ENCODE results near the gene PTPN5. TPM values are rescaled to one million over a fixed set of nuclear protein-coding genes. Genes with fewer than 3 reads are reported as not detected.

PTPN5 gene
- total RNA-seq, 1 experiment from 2014 or later: not detected

- Histone ChIP-seq H3K27me3 (ENCODE audit: insufficient read depth, low read length) (peaks cover 18% of the 10 kb centered on the region), H3K4me1 (ENCODE audit: control insufficient read depth in 1 of 2, insufficient read depth in 2 of 2, low read length in 2 of 2) (peaks cover 0 to 4% of the 10 kb centered on the region in 2 experiments; a peak in 1 of 4 replicates), H3K9me3 (ENCODE audit: control insufficient read depth in 1 of 2, insufficient read depth in 1 of 2, low read depth in 1 of 2, low read length in 2 of 2) (no peaks in the 10 kb centered on the region), H3K79me2 (ENCODE audit: insufficient read depth, low read length) (no peaks in the 10 kb centered on the region), H3K4me2 (ENCODE audit: low read length) (no peak overlapping the region), H3K4me3 (replicated peaks in 1 of 2; ENCODE audit: low read depth in 1 of 2, low read length in 2 of 2) (no peak overlapping the region), H3K36me3 (ENCODE audit: control insufficient read depth in 1 of 2, insufficient read depth in 2 of 2, low read length in 2 of 2) (no peaks in the 10 kb centered on the region), H2AFZ (ENCODE audit: low read depth, low read length, poor library complexity, severe bottlenecking) (no peak overlapping the region), H3K27ac (ENCODE audit: low read depth, low read length) (no peak overlapping the region), H3K9ac (ENCODE audit: low read length) (no peak overlapping the region), H3K9me2 (ENCODE audit: insufficient read depth) (no peaks in the 10 kb centered on the region), H4K20me1 (ENCODE audit: insufficient read depth) (no peaks in the 10 kb centered on the region)
- RAD21 ChIA-PET (ENCODE audit: low non-redundant PET in 1 of 2, low total read pairs in 2 of 2, uncharacterized antibody in 2 of 2, unreplicated experiment in 2 of 2): no interaction called here
- POLR2A ChIA-PET: no interaction called here
- ATAC-seq (no peak), DNase-seq (ENCODE audit: low read depth, low spot score) (no peak)
- no peak for TF ChIP-seq TCF7L2 (IDR thresholded peaks at IDR 0.05; ENCODE audit: borderline replicate concordance, extremely low read depth, insufficient read depth, insufficient read length)
- TF ChIP-seq POLR2AphosphoS5 (IDR thresholded peaks at IDR 0.05; ENCODE audit: low read depth, low read length): no peak
- TF ChIP-seq SRF (IDR thresholded peaks at IDR 0.05; ENCODE audit: low read depth): no peak
- no peak for TF ChIP-seq YY1 (IDR thresholded peaks at IDR 0.05; ENCODE audit: extremely low read depth, insufficient replicate concordance, low read depth, low read length)
- TF ChIP-seq CTCF (IDR thresholded peaks at IDR 0.05 in 2 of 3, conservative IDR thresholded peaks at IDR 0.05 in 1 of 3; ENCODE audit: borderline replicate concordance in 1 of 3, insufficient read depth in 1 of 3, low read depth in 2 of 3, low read length in 2 of 3): no peak
- TF ChIP-seq ELF1 (IDR thresholded peaks at IDR 0.05; ENCODE audit: borderline replicate concordance, low read depth): no peak
- TF ChIP-seq EZH2 (IDR thresholded peaks at IDR 0.05): no peak
- TF ChIP-seq ATF3 (IDR thresholded peaks at IDR 0.05): no peak
- no peak for TF ChIP-seq EZH2phosphoT487 (IDR thresholded peaks at IDR 0.05; ENCODE audit: borderline replicate concordance)
- TF ChIP-seq RAD21 (IDR thresholded peaks at IDR 0.05; ENCODE audit: low read depth): no peak
- TF ChIP-seq POLR2A (IDR thresholded peaks at IDR 0.05; ENCODE audit: borderline replicate concordance, extremely low read depth, insufficient read depth, insufficient read length): no peak
- no peak for TF ChIP-seq ZNF274 (IDR thresholded peaks at IDR 0.05; ENCODE audit: low read depth, low read length)
- TF ChIP-seq CEBPB (IDR thresholded peaks at IDR 0.05; ENCODE audit: low read depth): no peak
- no peak for TF ChIP-seq REST (IDR thresholded peaks at IDR 0.05; ENCODE audit: low read depth)
- no peak for TF ChIP-seq MAX (IDR thresholded peaks at IDR 0.05)
- CTCF ChIA-PET: interaction anchor here (1.2 to 1.7 kb wide), 3 partner anchors 40 to 689 kb away, joined by 3 to 8 read pairs (median 4); no protein-coding TSS in a partner anchor
- intact Hi-C loops (cut with micrococcal nuclease): loop anchor here (5.0 kb wide), 1 partner anchor 687 kb away; no protein-coding TSS in a partner anchor
- no TSS peak for BruUV-seq (replicated peaks)
Observed at GRCh38 chr11:18804199-18804999, 12.8 kb upstream of the PTPN5 start.
